Neural progenitor cell (in vitro differentiated cells): Measurements from ENCODE around the gene C1QTNF3. TPM values are rescaled to one million over a fixed set of nuclear protein-coding genes. Genes with fewer than 3 reads are reported as not detected.

ENCODE experiments used
- DNase-seq: peaks from one replicate; pipeline ENCODE4 v3.0.0-alpha.2; 2016; ENCODE audit warnings: low spot score
- H2AFZ ChIP-seq: fragments of 200-600 bp; sonication (generic); replicated peaks from 2 replicates; pipeline ENCODE4 v1.6.1; 2016; ENCODE audit warnings: antibody characterized with exemption
- H3F3A ChIP-seq: fragments of 200-600 bp; sonication (generic); 2 replicates; pipeline ENCODE4 v1.6.1; 2016; ENCODE audit warnings: antibody characterized with exemption, low read depth
- H3K27ac ChIP-seq: fragments of 200-600 bp; sonication (generic); 2 replicates; pipeline ENCODE4 v1.5.1; 2016; ENCODE audit warnings: mild to moderate bottlenecking
- H3K27me3 ChIP-seq: fragments of 200-600 bp; sonication (generic); 2 replicates; pipeline ENCODE4 v1.6.1; 2016; ENCODE audit warnings: mild to moderate bottlenecking, moderate library complexity
- H3K36me3 ChIP-seq: fragments of 200-600 bp; sonication (generic); 2 replicates; pipeline ENCODE4 v1.5.1; 2016
- H3K4me1 ChIP-seq: fragments of 200-600 bp; sonication (generic); 2 replicates; pipeline ENCODE4 v1.6.1; 2016; ENCODE audit warnings: mixed run types
- H3K4me2 ChIP-seq: fragments of 200-600 bp; sonication (generic); 2 replicates; pipeline ENCODE4 v1.6.1; 2016
- H3K4me3 ChIP-seq: fragments of 200-600 bp; sonication (generic); 2 replicates; pipeline ENCODE4 v1.5.1; 2016
- H3K79me2 ChIP-seq: fragments of 200-600 bp; sonication (generic); 2 replicates; pipeline ENCODE4 v1.6.1; 2016; ENCODE audit warnings: low read depth
- H3K9ac ChIP-seq: fragments of 200-600 bp; sonication (generic); 2 replicates; pipeline ENCODE4 v1.6.1; 2016
- H3K9me3 ChIP-seq: fragments of 200-600 bp; sonication (generic); 2 replicates; pipeline ENCODE4 v1.5.1; 2016; ENCODE audit warnings: low read depth
- H4K20me1 ChIP-seq: fragments of 200-600 bp; sonication (generic); 2 replicates; pipeline ENCODE4 v1.6.1; 2016; ENCODE audit warnings: low read depth
- H3K27ac Mint-ChIP-seq: 3 replicates; pipeline ENCODE4 v1.8.0; 2021; ENCODE audit warnings: mixed read lengths
- H3K27me3 Mint-ChIP-seq: 2 replicates; pipeline ENCODE4 v1.8.0; 2022; ENCODE audit warnings: low read depth, mild to moderate bottlenecking, inconsistent platforms, moderate library complexity, mixed read lengths; ENCODE audit not compliant: insufficient read depth
- H3K36me3 Mint-ChIP-seq: 3 replicates; pipeline ENCODE4 v1.8.0; 2021; ENCODE audit warnings: mixed read lengths
- H3K4me1 Mint-ChIP-seq: 3 replicates; pipeline ENCODE4 v1.8.0; 2021; ENCODE audit warnings: mixed read lengths
- H3K4me3 Mint-ChIP-seq: 3 replicates; pipeline ENCODE4 v1.8.0; 2021; ENCODE audit warnings: mild to moderate bottlenecking, moderate library complexity, mixed read lengths
- H3K9me3 Mint-ChIP-seq: 3 replicates; pipeline ENCODE4 v1.8.0; 2020; ENCODE audit warnings: mixed read lengths
- EZH2 ChIP-seq: fragments of 200-600 bp; sonication (generic); IDR thresholded peaks from 2 replicates; pipeline ENCODE4 v1.6.1; 2017; ENCODE audit warnings: antibody characterized with exemption, mild to moderate bottlenecking, moderate library complexity
- EZH2phosphoT487 ChIP-seq: fragments of 200-600 bp; sonication (generic); IDR thresholded peaks from 2 replicates; pipeline ENCODE4 v1.6.1; 2017; ENCODE audit warnings: antibody characterized with exemption
- total RNA-seq: library from RNA; depleted of rRNA; stranded (reverse); fragments of >200 nt; gene quantifications from 2 replicates; pipeline ENCODE4 v1.2.3, GENCODE V29; 2015; ENCODE audit warnings: low replicate concordance
- TF ChIP-seq, protein P1 (sequence below): fragments of 200-600 bp; sonication (generic); IDR thresholded peaks from 2 replicates; pipeline ENCODE4 v1.5.1; 2017; ENCODE audit warnings: antibody characterized with exemption, mild to moderate bottlenecking

The C1QTNF3 gene
- total RNA-seq, 1 donor from 2014 or later: 4.8 TPM

DNA sequence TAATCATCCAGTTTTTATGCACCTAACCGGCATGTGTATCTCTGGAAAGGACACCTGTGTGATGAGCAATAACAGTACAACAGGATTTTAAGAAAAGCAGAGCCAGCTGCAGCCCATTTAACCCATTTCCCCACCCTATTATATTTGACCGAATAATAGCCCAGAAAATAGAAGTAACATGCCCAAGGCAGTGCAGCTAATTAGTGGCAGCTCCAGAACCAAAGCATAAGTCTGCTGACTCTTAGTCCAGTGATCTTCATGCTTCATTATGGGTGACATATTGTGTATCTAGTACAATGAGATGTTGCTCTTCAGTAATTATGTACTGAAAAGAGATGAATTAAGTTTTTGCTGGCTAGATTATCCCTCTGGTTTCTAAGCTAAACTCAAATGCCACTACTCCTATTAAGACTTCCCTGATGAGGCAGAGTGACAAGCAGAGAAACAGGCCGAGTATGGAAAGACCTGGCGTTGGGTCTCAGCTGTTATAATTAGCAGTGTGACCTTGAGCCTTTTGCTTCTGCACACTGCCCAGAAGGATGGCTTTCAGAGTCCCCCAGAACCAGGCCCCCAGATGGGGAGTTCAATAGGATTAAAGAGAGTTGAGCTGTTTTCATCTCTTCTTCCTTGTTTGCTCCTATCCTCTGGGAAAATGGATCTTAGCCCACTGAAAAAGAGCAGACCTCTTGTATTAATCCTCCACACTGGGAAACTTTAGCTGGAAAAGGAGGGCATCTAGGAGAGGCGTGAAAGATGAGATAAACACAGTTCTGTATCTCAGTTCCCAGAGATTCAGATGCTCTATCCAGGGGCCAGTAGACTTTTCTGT lies 10.8 kb upstream of the C1QTNF3 start:
- no peaks in the 10 kb centered on the region for H3K27me3 Mint-ChIP-seq
- Histone ChIP-seq H3K27me3 (no peaks in the 10 kb centered on the region), H3K4me3 (no peak overlapping the region), H3K9me3 (no peaks in the 10 kb centered on the region), H3K4me2 (no peak overlapping the region), H4K20me1 (no peaks in the 10 kb centered on the region), H3F3A (no peaks in the 10 kb centered on the region), H3K27ac (no peak overlapping the region), H3K9ac (no peak overlapping the region), H2AFZ (no peak overlapping the region), H3K4me1 (peaks cover 12% of the 10 kb centered on the region), H3K36me3 (no peaks in the 10 kb centered on the region), H3K79me2 (no peaks in the 10 kb centered on the region)
- peaks cover 4% of the 10 kb centered on the region for H3K36me3 Mint-ChIP-seq
- peaks cover 36% of the 10 kb centered on the region for H3K4me1 Mint-ChIP-seq
- TF ChIP-seq EZH2 (no peak), EZH2phosphoT487 (peak; percentile 44)
- TF ChIP-seq, protein P1, sequence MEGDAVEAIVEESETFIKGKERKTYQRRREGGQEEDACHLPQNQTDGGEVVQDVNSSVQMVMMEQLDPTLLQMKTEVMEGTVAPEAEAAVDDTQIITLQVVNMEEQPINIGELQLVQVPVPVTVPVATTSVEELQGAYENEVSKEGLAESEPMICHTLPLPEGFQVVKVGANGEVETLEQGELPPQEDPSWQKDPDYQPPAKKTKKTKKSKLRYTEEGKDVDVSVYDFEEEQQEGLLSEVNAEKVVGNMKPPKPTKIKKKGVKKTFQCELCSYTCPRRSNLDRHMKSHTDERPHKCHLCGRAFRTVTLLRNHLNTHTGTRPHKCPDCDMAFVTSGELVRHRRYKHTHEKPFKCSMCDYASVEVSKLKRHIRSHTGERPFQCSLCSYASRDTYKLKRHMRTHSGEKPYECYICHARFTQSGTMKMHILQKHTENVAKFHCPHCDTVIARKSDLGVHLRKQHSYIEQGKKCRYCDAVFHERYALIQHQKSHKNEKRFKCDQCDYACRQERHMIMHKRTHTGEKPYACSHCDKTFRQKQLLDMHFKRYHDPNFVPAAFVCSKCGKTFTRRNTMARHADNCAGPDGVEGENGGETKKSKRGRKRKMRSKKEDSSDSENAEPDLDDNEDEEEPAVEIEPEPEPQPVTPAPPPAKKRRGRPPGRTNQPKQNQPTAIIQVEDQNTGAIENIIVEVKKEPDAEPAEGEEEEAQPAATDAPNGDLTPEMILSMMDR: no peak
- DNase-seq: peak; percentile 21
- peak overlapping the region; percentile 64 for H3K27ac Mint-ChIP-seq
- no peaks in the 10 kb centered on the region for H3K9me3 Mint-ChIP-seq
- peak overlapping the region; percentile 31 for H3K4me3 Mint-ChIP-seq

DNA sequence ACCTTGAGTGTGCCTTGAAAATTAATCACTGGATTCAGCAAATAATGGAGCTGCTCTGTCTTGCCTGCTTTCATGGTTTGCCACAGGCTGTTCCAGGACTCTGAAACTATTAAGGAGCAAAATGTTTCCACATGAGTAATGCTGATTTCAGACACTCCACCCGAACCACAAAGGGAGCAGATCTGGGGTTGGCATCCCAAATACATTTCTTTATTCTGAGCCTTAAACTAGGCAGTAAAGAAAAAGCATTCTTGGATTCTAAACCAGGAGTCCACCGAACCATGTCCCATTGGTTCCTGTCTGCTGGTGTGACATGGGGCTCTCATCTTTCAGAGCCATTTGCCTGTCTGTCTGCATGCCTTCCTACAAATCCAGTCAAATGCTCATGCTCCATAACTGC lies 10.1 kb upstream of the C1QTNF3 start:
- Mint-ChIP-seq H3K9me3 (no peaks in the 10 kb centered on the region), H3K27me3 (no peaks in the 10 kb centered on the region), H3K4me1 (peaks cover 35% of the 10 kb centered on the region), H3K4me3 (no peak overlapping the region), H3K36me3 (peaks cover 2% of the 10 kb centered on the region), H3K27ac (no peak overlapping the region)
- H2AFZ ChIP-seq: no peak overlapping the region
- H4K20me1 ChIP-seq: no peaks in the 10 kb centered on the region
- no peak for TF ChIP-seq EZH2
- no peak overlapping the region for H3K4me2 ChIP-seq
- H3K36me3 ChIP-seq: no peaks in the 10 kb centered on the region
- DNase-seq: no peak
- no peaks in the 10 kb centered on the region for H3F3A ChIP-seq
- no peak overlapping the region for H3K4me3 ChIP-seq
- no peaks in the 10 kb centered on the region for H3K27me3 ChIP-seq
- H3K27ac ChIP-seq: no peak overlapping the region
- H3K79me2 ChIP-seq: no peaks in the 10 kb centered on the region
- H3K9ac ChIP-seq: no peak overlapping the region
- no peaks in the 10 kb centered on the region for H3K9me3 ChIP-seq
- peaks cover 12% of the 10 kb centered on the region for H3K4me1 ChIP-seq

GRCh38 chr5:34051374-34051980 lies 8.5 kb upstream of the C1QTNF3 start:
- H3K4me3 ChIP-seq: no peak overlapping the region
- H3K27me3 Mint-ChIP-seq: no peaks in the 10 kb centered on the region
- H3K36me3 ChIP-seq: no peaks in the 10 kb centered on the region
- DNase-seq: no peak
- peaks cover 12% of the 10 kb centered on the region for H3K4me1 ChIP-seq
- TF ChIP-seq EZH2 (no peak), EZH2phosphoT487 (no peak)
- TF ChIP-seq, protein P1: no peak
- H3K4me3 Mint-ChIP-seq: no peak overlapping the region
- no peak overlapping the region for H3K4me2 ChIP-seq
- H2AFZ ChIP-seq: no peak overlapping the region
- peaks cover 35% of the 10 kb centered on the region for H3K4me1 Mint-ChIP-seq
- peaks cover 2% of the 10 kb centered on the region for H3K36me3 Mint-ChIP-seq
- no peak overlapping the region for H3K27ac ChIP-seq
- H3F3A ChIP-seq: no peaks in the 10 kb centered on the region
- H3K9me3 Mint-ChIP-seq: no peaks in the 10 kb centered on the region
- H3K27ac Mint-ChIP-seq: no peak overlapping the region
- H3K27me3 ChIP-seq: no peaks in the 10 kb centered on the region
- H4K20me1 ChIP-seq: no peaks in the 10 kb centered on the region
- no peaks in the 10 kb centered on the region for H3K9me3 ChIP-seq
- H3K9ac ChIP-seq: no peak overlapping the region
- H3K79me2 ChIP-seq: no peaks in the 10 kb centered on the region
